ENCODE results near the gene KCNIP3.

Gene KCNIP3

DNA sequence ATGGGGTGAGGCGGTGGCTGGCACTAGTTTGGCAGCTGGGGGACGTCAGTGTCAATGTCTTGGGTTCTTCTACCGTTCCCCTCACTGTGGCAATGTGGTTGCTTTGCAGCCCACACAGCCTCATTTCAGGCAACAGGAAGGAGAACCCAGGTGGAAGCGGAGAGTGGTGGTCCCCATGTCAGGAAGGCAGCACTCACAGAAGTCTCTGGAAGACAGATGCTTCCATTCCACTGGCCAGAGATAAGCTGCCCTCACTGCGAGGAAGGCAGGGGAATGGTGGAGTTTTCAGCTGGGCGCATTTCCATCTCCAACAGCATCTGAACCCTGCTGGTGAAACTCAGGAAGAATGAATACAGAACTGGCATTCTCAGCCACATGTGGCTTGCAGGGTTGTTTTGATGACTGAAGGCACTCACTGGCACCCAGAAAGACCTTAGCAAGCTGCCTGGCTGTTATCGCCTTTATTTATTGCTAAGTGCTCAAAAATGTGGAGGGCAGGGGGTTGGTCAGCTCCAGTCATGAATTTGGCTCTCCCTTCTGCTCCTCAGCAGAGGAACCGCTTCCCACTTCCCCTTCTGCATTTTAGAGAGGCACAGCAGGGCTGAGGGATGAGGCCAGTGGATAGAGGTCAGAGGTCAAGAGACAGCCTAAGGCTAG, 19.4 kb downstream of the KCNIP3 start:
- Histone ChIP-seq H3K4me1 (no peaks in the 10 kb centered on the region), H3K36me3 (no peaks in the 10 kb centered on the region)
- DNase-seq, result no peak

DNA sequence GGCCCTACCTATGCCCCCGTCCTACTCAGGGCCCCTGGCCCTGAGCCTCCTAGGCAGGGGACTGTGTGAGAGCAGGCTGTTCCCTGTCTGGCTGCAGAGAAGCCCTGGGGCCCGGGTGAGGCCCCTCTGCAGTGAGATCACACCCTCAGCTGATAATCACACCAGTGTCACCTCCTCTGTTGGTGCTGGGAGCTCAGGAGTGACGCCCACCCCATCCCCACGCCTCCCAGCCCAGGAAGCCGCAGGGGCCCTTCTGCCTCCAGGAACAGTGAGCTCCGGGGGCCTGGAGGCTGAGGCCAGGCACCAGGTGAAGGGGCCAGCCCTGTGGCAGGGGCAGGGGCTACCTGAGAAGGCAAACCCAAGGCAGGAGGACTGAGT, 20.0 kb downstream of the KCNIP3 start:
- Histone ChIP-seq H3K9me3 (no peaks in the 10 kb centered on the region), H3K4me3 (ENCODE audit: low read depth, low read length) (no peak overlapping the region), H3K4me1 (no peaks in the 10 kb centered on the region), H3K36me3 (no peaks in the 10 kb centered on the region), H3K27me3 (no peaks in the 10 kb centered on the region)
- DNase-seq, result no peak
- TF ChIP-seq, protein P1, sequence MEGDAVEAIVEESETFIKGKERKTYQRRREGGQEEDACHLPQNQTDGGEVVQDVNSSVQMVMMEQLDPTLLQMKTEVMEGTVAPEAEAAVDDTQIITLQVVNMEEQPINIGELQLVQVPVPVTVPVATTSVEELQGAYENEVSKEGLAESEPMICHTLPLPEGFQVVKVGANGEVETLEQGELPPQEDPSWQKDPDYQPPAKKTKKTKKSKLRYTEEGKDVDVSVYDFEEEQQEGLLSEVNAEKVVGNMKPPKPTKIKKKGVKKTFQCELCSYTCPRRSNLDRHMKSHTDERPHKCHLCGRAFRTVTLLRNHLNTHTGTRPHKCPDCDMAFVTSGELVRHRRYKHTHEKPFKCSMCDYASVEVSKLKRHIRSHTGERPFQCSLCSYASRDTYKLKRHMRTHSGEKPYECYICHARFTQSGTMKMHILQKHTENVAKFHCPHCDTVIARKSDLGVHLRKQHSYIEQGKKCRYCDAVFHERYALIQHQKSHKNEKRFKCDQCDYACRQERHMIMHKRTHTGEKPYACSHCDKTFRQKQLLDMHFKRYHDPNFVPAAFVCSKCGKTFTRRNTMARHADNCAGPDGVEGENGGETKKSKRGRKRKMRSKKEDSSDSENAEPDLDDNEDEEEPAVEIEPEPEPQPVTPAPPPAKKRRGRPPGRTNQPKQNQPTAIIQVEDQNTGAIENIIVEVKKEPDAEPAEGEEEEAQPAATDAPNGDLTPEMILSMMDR (IDR thresholded peaks at IDR 0.05; ENCODE audit: low read depth, low read length), result no peak

More for the DNA sequence above, 19.4 kb downstream of the KCNIP3 start:
- Histone ChIP-seq H3K27me3 (no peaks in the 10 kb centered on the region), H3K9me3 (no peaks in the 10 kb centered on the region), H3K4me3 (ENCODE audit: low read depth, low read length) (no peak overlapping the region)
- TF ChIP-seq, protein P1 (IDR thresholded peaks at IDR 0.05; ENCODE audit: low read depth, low read length), result no peak

DNA sequence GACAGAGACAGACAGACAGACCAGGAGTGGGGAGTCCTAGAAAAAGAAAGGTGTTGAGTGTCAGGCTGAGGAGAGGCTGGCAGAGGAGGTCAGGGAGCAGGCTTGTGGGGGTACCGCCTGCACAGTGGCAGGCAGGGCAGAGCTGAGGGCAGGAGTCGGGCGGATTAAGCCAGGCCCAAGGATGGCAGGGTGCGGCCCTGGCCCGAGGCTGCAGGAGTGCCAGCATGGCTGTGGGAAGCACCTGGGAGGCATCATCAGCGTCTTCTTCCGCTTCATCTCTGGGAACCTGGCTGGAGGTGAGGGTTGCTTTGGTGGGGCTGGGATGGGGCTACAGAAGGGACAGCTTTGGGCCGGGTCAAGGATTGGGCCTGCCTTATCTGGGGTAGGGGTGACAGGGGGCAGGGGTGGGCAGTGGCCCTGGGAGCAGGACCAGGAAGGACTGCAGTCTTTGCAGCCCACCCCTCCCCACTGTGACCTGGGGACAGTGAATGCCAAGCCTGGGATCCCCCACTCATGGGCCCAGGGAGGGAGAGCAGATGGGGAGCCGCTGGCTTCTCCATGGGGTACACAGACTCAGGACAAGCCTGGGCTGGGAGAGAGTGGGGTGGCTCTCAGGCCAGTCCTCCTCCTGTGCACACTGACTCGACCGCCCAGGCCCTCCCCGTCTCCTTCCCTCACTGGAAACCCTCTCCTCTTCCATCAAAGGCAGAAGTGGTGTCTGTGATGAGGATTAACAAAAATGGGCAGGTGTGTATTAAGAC, 20.7 kb downstream of the KCNIP3 start:
- TF ChIP-seq, protein P1 (IDR thresholded peaks at IDR 0.05; ENCODE audit: low read depth, low read length), result no peak
- no peak for DNase-seq
- H3K36me3 ChIP-seq, result no peaks in the 10 kb centered on the region
- no peak overlapping the region for H3K4me3 ChIP-seq (ENCODE audit: low read depth, low read length)
- no peaks in the 10 kb centered on the region for H3K27me3 ChIP-seq
- no peaks in the 10 kb centered on the region for H3K9me3 ChIP-seq
- no peaks in the 10 kb centered on the region for H3K4me1 ChIP-seq

DNA sequence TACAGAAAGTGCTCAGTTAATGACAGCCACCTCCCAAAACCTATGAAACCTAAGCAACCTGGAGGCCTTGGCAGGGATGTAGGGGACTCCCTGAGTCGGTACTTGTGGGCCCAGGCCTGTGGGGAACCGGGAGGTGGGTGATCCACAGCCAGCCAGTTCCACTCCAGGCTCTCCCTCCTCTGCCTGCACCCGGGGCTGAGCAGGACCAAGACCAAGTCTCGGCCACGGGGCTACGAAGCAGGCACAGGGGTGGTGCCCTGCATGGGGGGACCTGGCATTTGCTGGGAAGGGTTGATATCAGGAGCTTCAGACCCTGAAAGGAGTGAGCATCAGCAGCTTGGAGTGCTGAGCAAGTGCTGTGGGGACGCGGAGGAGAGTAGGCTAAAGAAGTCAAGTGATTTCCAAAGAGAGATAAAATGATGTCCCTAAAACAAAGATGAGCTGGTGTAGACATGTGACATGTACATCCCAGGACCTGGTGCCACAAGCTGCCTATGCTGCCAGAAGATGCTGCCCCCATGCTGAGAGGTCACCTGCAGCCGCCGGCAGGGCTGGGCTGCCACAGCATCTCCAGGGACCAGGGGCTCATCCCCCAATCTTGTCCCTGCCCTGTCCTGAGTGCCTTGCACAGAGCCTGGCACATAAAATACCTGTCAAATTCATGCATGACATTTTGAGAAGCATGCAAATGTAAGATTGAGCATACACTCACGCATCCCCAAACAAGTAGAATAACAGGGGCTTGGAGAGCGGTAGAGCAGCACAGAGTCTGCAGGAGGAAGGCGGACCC, 21.5 kb downstream of the KCNIP3 start:
- no peak for DNase-seq
- Histone ChIP-seq H3K27me3 (no peaks in the 10 kb centered on the region), H3K9me3 (no peaks in the 10 kb centered on the region), H3K4me1 (no peaks in the 10 kb centered on the region), H3K4me3 (ENCODE audit: low read depth, low read length) (no peak overlapping the region), H3K36me3 (no peaks in the 10 kb centered on the region)
- TF ChIP-seq, protein P1 (IDR thresholded peaks at IDR 0.05; ENCODE audit: low read depth, low read length), result no peak

DNA sequence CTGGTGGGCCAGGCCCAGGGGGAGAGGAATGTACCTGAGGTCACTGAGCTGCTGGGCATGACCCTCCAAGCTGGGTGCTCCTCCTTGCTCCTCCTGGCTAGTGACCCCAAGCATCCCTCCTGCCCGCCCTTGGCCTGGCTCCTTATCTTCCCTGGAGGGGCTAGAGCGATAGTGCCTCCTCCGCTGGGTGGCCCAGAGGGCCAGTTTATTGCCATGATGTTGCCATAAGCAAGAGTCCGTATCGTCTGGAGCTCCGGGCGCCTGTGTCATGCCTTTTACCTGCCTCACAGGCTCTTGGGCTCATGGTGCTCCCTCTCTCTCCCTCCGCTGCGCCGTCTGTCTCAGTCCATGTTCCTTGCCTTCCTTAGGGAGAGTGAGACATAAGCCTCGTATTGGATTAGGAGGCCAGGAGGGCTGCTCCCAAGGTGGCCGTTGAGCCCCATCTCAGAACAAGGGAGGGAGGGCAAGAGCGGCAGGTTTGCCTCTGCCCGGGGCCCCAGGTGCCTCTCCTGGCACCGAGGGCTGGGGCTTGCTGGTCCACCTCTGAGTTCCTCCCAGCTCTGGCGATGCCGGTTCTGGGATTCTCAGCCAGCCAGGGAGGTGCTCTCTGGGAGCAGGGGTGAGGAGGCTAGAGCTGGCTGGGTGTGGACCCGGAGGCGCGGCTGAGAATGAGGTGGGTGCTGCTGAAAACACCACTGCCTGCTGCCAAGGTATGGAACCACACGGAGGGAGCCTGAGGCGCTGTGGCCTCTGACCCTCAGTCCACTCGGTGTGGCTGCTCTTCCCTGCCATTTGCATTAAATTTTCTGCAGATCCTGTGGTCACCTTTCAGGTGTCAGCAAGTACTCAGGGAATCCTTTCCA, 22.6 kb downstream of the KCNIP3 start:
- Histone ChIP-seq H3K9me3 (no peaks in the 10 kb centered on the region), H3K27me3 (no peaks in the 10 kb centered on the region), H3K36me3 (no peaks in the 10 kb centered on the region), H3K4me3 (ENCODE audit: low read depth, low read length) (no peak overlapping the region), H3K4me1 (no peaks in the 10 kb centered on the region)
- TF ChIP-seq, protein P1 (IDR thresholded peaks at IDR 0.05; ENCODE audit: low read depth, low read length), result no peak
- DNase-seq, result no peak

Measured in BE2C (cell line).